CD4-positive, alpha-beta T cell treated with Interleukin-17A for 1 hour (primary cell): ENCODE results near the gene TLCD3B.
"Not testable (repeated sequence)": the region's sequence is repeated elsewhere in the genome, so short reads cannot be mapped to it uniquely, and the experiment has no call there.

Experiments
- DNase-seq: peaks from one replicate; pipeline ENCODE4 v3.0.0-alpha.2; 2020

The TLCD3B gene

GRCh38 chr16:30025156-30025555 is 5.9 kb downstream of the TLCD3B start:
- DNase-seq: no peak

GRCh38 chr16:30024451-30024850 is 6.6 kb downstream of the TLCD3B start:
- DNase-seq: no peak

GRCh38 chr16:30023586-30023985 is 7.5 kb downstream of the TLCD3B start:
- no peak for DNase-seq

GRCh38 chr16:30022887-30023286 is 8.2 kb downstream of the TLCD3B start, which contains the start of gene C16orf92:
Gene C16orf92 (plus strand): TSS chr16:30023198. CDS start chr16:30023341, 143 bp downstream.
- DNase-seq: no peak

- DNase-seq: no peak
Measured at GRCh38 chr16:30018731-30019158, 12.3 kb downstream of the TLCD3B start.

GRCh38 chr16:30017937-30018336 is 13.1 kb downstream of the TLCD3B start:
- DNase-seq: not testable (repeated sequence)

GRCh38 chr16:30017277-30017656 is 13.8 kb downstream of the TLCD3B start:
- no peak for DNase-seq

GRCh38 chr16:30016555-30017276 is 14.4 kb downstream of the TLCD3B start:
- DNase-seq: no peak

GRCh38 chr16:30015450-30015849 is 15.6 kb downstream of the TLCD3B start:
- DNase-seq: not testable (repeated sequence)

GRCh38 chr16:30012598-30012997 is 18.5 kb downstream of the TLCD3B start:
- not testable (repeated sequence) for DNase-seq

GRCh38 chr16:30011714-30012504 is 19.2 kb downstream of the TLCD3B start:
- DNase-seq: no peak

- DNase-seq: peak; percentile 24
Measured at GRCh38 chr16:30010844-30011713, 20.0 kb downstream of the TLCD3B start, which contains the start of gene DOC2A. Gene DOC2A (minus strand): TSS chr16:30011027. CDS start chr16:30010222, 805 bp downstream.

- DNase-seq: no peak
Measured at GRCh38 chr16:30009990-30010843, 20.9 kb downstream of the TLCD3B start.

GRCh38 chr16:30009085-30009862 is 21.8 kb downstream of the TLCD3B start:
- no peak for DNase-seq

GRCh38 chr16:30007378-30007895 is 23.6 kb downstream of the TLCD3B start:
- DNase-seq: no peak

GRCh38 chr16:30006659-30007377 is 24.3 kb downstream of the TLCD3B start:
- DNase-seq: no peak

GRCh38 chr16:30006095-30006473 is 25.0 kb downstream of the TLCD3B start:
- DNase-seq: no peak

GRCh38 chr16:30005341-30006094 is 25.6 kb downstream of the TLCD3B start:
- peak; percentile 59 for DNase-seq

- no peak for DNase-seq
Measured at GRCh38 chr16:30004811-30005242, 26.2 kb downstream of the TLCD3B start.
